Kidney (tissue), 14 donors: ENCODE results near the gene CRHR1. TPM values are rescaled to one million over a fixed set of nuclear protein-coding genes. Genes with fewer than 3 reads are reported as not detected.

Experiments used
- DNase-seq, 5 donors: peaks; one replicate each; pipeline ENCODE4 v3.0.0-alpha.2; 2013 to 2020
- FAIRE-seq: peaks from 2 replicates; lab custom pipeline; 2012; peaks lifted over from hg19 to GRCh38; lab: Jason Lieb, UNC
- H3K27ac ChIP-seq, 2 donors: one replicate each; pipeline ENCODE4 v1.7.0; 2013; ENCODE audit warnings: low read depth in 2 of 2, low read length in 2 of 2, inconsistent platforms in 1 of 2
- H3K27me3 ChIP-seq: one replicate; pipeline ENCODE4 v1.7.1; 2013; ENCODE audit warnings: low read length, inconsistent platforms; ENCODE audit not compliant: control insufficient read depth, insufficient read depth
- H3K36me3 ChIP-seq, 3 donors: one replicate each; pipeline versions ENCODE4 v1.7.0 to v1.7.1; 2013; ENCODE audit warnings: low read length in 3 of 3, control low read depth in 1 of 3, inconsistent platforms in 1 of 3; ENCODE audit not compliant: insufficient read depth in 3 of 3, control insufficient read depth in 2 of 3
- H3K4me1 ChIP-seq, 3 donors: one replicate each; pipeline versions ENCODE4 v1.7.0 to v1.7.1; 2013; ENCODE audit warnings: low read length in 3 of 3, inconsistent platforms in 1 of 3, low read depth in 1 of 3; ENCODE audit not compliant: control insufficient read depth in 2 of 3, insufficient read depth in 2 of 3
- H3K4me3 ChIP-seq, 3 donors: one replicate each; pipeline versions ENCODE4 v1.7.0 to v1.8.1; 2013; ENCODE audit warnings: low read length in 3 of 3, control low read depth in 1 of 3, inconsistent platforms in 1 of 3
- H3K9ac ChIP-seq, 3 donors: one replicate each; pipeline versions ENCODE4 v1.7.0 to v1.7.1; 2013; ENCODE audit warnings: low read length in 3 of 3, control low read depth in 1 of 3, inconsistent platforms in 1 of 3
- H3K9me3 ChIP-seq, 3 donors: one replicate each; pipeline versions ENCODE4 v1.7.0 to v1.7.1; 2013; ENCODE audit warnings: low read length in 3 of 3, control low read depth in 1 of 3, inconsistent platforms in 1 of 3; ENCODE audit not compliant: control insufficient read depth in 2 of 3, insufficient read depth in 1 of 3
- intact Hi-C: fragments of 100-400 bp; cut with DNase I; formaldehyde crosslinking; loops from one replicate; pipeline ENCODE4 v1.11.1; 2022
- polyA plus RNA-seq: library from polyadenylated mRNA; stranded (reverse); fragments of 350-450 nt; fragmentation: Illumina TruSeq; extraction: RNeasy Lipid Tissue Mini Kit (QIAGEN cat#74804); gene quantifications from one replicate; pipeline ENCODE4 v1.2.3, GENCODE V29; 2014; ENCODE audit warnings: low read depth, low replicate concordance; ENCODE audit not compliant: insufficient read depth
- total RNA-seq: library from RNA; stranded (reverse); fragmentation: NEBNext Ultra II Directional; extraction: Animal tissue kit (Norgen Biotek cat#: 25700); gene quantifications from one replicate; pipeline ENCODE4 v1.2.1, GENCODE V29; 2021
- TF ChIP-seq, protein P1 (sequence below): IDR thresholded peaks from 3 replicates; pipeline ENCODE4 v1.5.1; 2012; ENCODE audit warnings: mild to moderate bottlenecking, moderate library complexity, borderline replicate concordance; ENCODE audit not compliant: insufficient read depth; ENCODE audit errors: extremely low read depth
- donor health status: control.
- donor health status: control.
- donor health status: control.
- donor health status: control.
- donor health status: control.
- donor health status: DM: yes; HTN: yes; CAD: no.
- donor health status: Normal renal cell carcinoma (clear cell type).

CRHR1 gene
- total and polyA plus RNA-seq, 2 donors from 2014 or later: not detected

DNA sequence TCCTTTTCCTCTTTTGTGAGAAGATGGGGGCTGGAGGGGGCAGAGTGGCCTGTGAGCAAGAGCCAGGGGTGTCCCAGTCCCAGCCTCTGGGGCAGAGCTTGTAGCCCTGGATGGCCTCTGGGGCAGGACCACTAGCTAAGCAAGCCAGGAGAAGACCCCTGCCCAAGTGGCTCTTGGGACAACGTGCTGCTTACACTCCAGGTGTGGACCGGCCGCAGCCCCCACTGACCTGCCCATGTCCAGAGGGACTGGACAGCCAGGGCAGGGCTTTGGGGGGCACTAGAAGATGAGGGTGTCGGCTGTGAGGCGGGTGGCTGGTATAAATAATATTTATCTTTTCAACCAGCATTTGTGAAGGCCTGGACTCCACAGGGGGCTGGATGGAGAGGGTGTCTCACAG, 51.4 kb downstream of the CRHR1 start:
- TF ChIP-seq, protein P1, sequence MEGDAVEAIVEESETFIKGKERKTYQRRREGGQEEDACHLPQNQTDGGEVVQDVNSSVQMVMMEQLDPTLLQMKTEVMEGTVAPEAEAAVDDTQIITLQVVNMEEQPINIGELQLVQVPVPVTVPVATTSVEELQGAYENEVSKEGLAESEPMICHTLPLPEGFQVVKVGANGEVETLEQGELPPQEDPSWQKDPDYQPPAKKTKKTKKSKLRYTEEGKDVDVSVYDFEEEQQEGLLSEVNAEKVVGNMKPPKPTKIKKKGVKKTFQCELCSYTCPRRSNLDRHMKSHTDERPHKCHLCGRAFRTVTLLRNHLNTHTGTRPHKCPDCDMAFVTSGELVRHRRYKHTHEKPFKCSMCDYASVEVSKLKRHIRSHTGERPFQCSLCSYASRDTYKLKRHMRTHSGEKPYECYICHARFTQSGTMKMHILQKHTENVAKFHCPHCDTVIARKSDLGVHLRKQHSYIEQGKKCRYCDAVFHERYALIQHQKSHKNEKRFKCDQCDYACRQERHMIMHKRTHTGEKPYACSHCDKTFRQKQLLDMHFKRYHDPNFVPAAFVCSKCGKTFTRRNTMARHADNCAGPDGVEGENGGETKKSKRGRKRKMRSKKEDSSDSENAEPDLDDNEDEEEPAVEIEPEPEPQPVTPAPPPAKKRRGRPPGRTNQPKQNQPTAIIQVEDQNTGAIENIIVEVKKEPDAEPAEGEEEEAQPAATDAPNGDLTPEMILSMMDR: no peak
- H3K4me3 ChIP-seq: no peak overlapping the region
- H3K4me1 ChIP-seq: no peaks in the 10 kb centered on the region
- H3K36me3 ChIP-seq: no peaks in the 10 kb centered on the region
- no peak for FAIRE-seq
- H3K9ac ChIP-seq: no peak overlapping the region
- H3K9me3 ChIP-seq: no peaks in the 10 kb centered on the region
- intact Hi-C loops: no loop called here
- H3K27me3 ChIP-seq: no peaks in the 10 kb centered on the region
- H3K27ac ChIP-seq: no peak overlapping the region
- no peak for DNase-seq

DNA sequence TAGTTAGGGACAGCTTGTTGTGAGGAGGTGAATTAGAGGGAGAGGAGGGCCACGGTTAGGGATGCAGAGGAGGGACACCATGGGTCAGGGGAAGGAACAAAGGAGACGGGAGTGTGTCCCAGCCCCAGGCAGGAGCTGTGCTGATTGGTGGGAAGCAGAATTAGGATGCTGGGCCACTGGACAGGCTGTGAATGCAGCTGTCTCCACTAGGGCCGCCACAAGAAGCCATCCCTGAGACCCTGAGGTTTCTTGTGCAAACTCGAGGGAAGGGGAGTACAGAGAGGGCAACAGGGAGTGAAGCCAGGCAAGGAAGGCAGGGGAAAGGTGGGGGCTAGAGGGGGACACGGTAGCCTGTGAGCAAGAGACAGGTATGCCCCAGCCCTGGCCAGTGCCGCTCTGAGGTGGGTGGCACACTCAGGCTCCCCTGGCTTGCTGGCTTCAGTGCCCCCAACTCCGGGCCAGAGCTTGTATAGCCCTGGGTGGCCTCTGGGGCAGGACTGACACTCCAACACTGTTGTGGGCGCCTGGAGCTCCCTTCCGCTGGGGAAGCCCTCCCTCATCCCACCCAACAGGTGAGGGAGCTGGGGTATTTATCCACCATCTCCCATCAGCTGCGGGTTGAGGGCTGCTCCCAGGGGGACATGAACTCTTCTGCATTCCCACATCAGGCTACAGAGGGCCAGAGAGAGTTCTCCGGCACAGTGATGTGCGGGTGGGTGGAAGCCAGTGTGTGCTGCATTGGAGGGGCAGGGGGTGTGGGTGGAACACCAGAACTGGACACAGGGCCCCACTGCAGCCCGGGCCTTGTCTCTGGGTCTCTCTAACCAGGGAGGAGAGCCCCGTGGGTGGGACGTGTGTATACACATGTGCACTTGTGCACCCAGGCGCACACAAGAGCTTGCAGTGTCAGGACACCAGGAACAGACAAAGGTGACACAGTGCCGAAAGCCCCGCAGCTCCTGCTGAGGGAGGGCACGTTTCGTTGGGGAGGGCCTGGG, 52.2 kb downstream of the CRHR1 start:
- H3K27me3 ChIP-seq: no peaks in the 10 kb centered on the region

DNA sequence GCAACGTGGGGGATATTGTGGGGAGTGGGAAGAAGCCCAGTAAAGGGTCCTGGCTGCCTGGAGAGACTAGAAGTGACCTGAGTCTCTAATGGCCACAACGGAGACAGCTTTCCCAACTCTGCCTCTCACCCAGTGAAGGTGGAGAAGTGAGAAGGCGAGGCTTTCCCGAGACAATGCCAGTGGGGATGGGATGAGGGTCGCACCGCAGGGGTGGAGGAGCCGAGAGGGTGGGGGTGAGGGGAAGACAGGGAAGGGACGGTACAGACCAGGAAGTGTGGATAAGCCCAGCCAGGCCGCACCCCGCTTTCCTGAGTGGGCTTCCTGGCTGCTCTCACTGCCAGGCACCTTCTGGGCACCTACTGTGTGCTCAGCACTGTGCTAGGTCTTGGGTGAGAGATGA, 53.1 kb downstream of the CRHR1 start:
- Histone ChIP-seq H3K4me1 (no peaks in the 10 kb centered on the region), H3K27me3 (no peaks in the 10 kb centered on the region), H3K9ac (no peak overlapping the region), H3K9me3 (no peaks in the 10 kb centered on the region), H3K27ac (no peak overlapping the region), H3K4me3 (no peak overlapping the region), H3K36me3 (no peaks in the 10 kb centered on the region)
- FAIRE-seq (no peak), DNase-seq (no peak)
- TF ChIP-seq, protein P1: no peak
- intact Hi-C loops: no loop called here

More for the DNA sequence above, 52.2 kb downstream of the CRHR1 start:
- Histone ChIP-seq H3K9me3 (no peaks in the 10 kb centered on the region), H3K36me3 (no peaks in the 10 kb centered on the region), H3K27ac (no peak overlapping the region), H3K9ac (no peak overlapping the region), H3K4me3 (no peak overlapping the region), H3K4me1 (no peaks in the 10 kb centered on the region)
- FAIRE-seq: no peak
- DNase-seq: no peak
- intact Hi-C loops: no loop called here
- TF ChIP-seq, protein P1: no peak
